Karpas-422 (cell line): Measurements from ENCODE around the gene BAK1. TPM values are rescaled to one million over a fixed set of nuclear protein-coding genes. Genes with fewer than 3 reads are reported as not detected.

Source experiments
- DNase-seq: peaks from one replicate; pipeline ENCODE4 v3.0.0-alpha.2; 2015
- H2AFZ ChIP-seq: fragments of 200-600 bp; sonication (generic); 2 replicates; pipeline ENCODE4 v1.6.1; 2014; ENCODE audit warnings: antibody characterized with exemption, low read length, mixed read lengths
- H3K27ac ChIP-seq: fragments of 200-600 bp; sonication (generic); 2 replicates; pipeline ENCODE4 v1.5.1; 2014; ENCODE audit warnings: mild to moderate bottlenecking, low read length, moderate library complexity
- H3K27me3 ChIP-seq: fragments of 200-600 bp; sonication (generic); 2 replicates; pipeline ENCODE4 v1.6.1; 2014; ENCODE audit warnings: low read length, mixed read lengths
- H3K36me3 ChIP-seq: fragments of 200-600 bp; sonication (generic); 2 replicates; pipeline ENCODE4 v1.6.1; 2014; ENCODE audit warnings: low read length, mixed read lengths; ENCODE audit not compliant: insufficient read depth
- H3K4me1 ChIP-seq: fragments of 200-600 bp; sonication (generic); 2 replicates; pipeline ENCODE4 v1.6.1; 2014; ENCODE audit warnings: mild to moderate bottlenecking, low read length, mixed read lengths
- H3K4me2 ChIP-seq: fragments of 200-600 bp; sonication (generic); 2 replicates; pipeline ENCODE4 v1.6.1; 2014; ENCODE audit warnings: low read length, low read depth, mild to moderate bottlenecking; ENCODE audit not compliant: poor library complexity, severe bottlenecking
- H3K4me3 ChIP-seq: fragments of 200-600 bp; sonication (generic); 2 replicates; pipeline ENCODE4 v1.5.1; 2014; ENCODE audit warnings: mild to moderate bottlenecking, antibody characterized with exemption, low read length, mixed read lengths
- H3K79me2 ChIP-seq: fragments of 200-600 bp; sonication (generic); 2 replicates; pipeline ENCODE4 v1.6.1; 2014; ENCODE audit warnings: mild to moderate bottlenecking, low read length, mixed read lengths
- H3K9ac ChIP-seq: fragments of 200-600 bp; sonication (generic); 2 replicates; pipeline ENCODE4 v1.6.0; 2014; ENCODE audit warnings: low read length
- H3K9me2 ChIP-seq: fragments of 200-600 bp; sonication (generic), shearing (Covaris generic); replicated peaks from 2 replicates; pipeline ENCODE4 v1.6.0; 2014; ENCODE audit warnings: mild to moderate bottlenecking, low read length, moderate library complexity; ENCODE audit not compliant: insufficient read depth
- H3K9me3 ChIP-seq: fragments of 300-700, 200-600 bp; sonication (generic); 2 replicates; pipeline ENCODE4 v1.6.1; 2014; ENCODE audit warnings: low read length, mixed read lengths
- H4K20me1 ChIP-seq: fragments of 200-600 bp; sonication (generic); 2 replicates; pipeline ENCODE4 v1.6.1; 2014; ENCODE audit warnings: mild to moderate bottlenecking, antibody characterized with exemption, low read length, low read depth; ENCODE audit not compliant: insufficient read depth
- total RNA-seq: library from RNA; depleted of rRNA; stranded (reverse); fragments of >200 nt; shearing (Covaris generic); gene quantifications from 2 replicates; pipeline ENCODE4 v1.2.3, GENCODE V29; 2014; ENCODE audit warnings: low replicate concordance

The BAK1 gene
- total RNA-seq, 1 experiment from 2014 or later = 9.9 TPM

DNA sequence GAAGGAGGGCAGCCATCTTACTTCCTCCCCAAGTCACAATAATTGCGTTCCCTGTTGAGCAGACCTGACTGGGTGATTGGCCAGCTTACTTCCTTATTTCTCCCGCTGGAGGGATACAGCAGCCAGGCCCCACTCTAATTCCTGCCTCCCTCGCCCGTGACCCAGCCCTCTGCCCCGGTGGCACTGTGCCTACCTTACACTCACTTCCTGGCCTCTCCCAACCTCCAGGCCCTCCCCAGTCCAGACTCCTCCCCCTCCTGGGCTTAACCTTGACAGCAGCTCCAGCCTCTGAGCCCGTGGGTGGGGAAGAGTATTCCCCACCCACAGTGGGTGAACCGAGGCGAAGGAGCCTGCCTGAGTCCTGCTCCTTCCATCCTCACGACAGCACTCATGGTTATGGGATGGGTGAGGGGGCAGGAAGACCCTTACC lies 3.0 kb downstream of the BAK1 start:
- Histone ChIP-seq H3K4me1 (peaks cover 16% of the 10 kb centered on the region), H3K27me3 (no peaks in the 10 kb centered on the region), H3K36me3 (peaks cover 8% of the 10 kb centered on the region; the same call in 1 of the 2 replicates), H3K4me3 (no peak overlapping the region), H3K9me3 (no peaks in the 10 kb centered on the region), H3K9ac (no peak overlapping the region), H3K27ac (no peak overlapping the region), H4K20me1 (peaks cover 9% of the 10 kb centered on the region; the same call in 1 of the 2 replicates), H3K79me2 (peaks cover 31% of the 10 kb centered on the region), H3K4me2 (no peak overlapping the region), H3K9me2 (no peaks in the 10 kb centered on the region), H2AFZ (no peak overlapping the region)
- DNase-seq = no peak

DNA sequence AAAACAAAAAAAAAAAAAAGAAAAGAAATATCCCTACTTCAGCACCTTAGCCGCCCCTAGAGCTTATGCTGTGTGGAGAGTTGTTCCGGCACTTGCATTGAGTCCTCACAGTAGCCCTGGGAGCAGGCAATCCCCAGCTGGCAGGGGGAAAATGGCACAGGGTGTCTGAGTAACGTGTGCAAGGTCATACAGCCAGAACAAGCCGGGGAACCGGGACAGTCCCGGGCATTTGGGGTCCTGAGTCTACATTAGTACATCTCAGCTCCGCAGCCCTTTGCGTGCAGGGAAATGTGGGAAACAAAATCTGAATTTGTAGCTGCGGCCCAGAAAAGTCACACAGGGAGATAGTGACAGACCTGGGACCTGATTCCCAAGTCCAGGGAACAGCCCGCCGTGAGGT lies 3.4 kb downstream of the BAK1 start:
- Histone ChIP-seq H3K4me2 (no peak overlapping the region), H4K20me1 (peaks cover 9% of the 10 kb centered on the region; the same call in 1 of the 2 replicates), H3K79me2 (peaks cover 31% of the 10 kb centered on the region), H3K4me3 (no peak overlapping the region), H3K27ac (no peak overlapping the region), H3K4me1 (peaks cover 20% of the 10 kb centered on the region), H2AFZ (no peak overlapping the region), H3K9ac (no peak overlapping the region), H3K36me3 (peaks cover 8% of the 10 kb centered on the region; the same call in 1 of the 2 replicates), H3K9me3 (no peaks in the 10 kb centered on the region), H3K27me3 (no peaks in the 10 kb centered on the region), H3K9me2 (no peaks in the 10 kb centered on the region)
- no peak for DNase-seq

DNA sequence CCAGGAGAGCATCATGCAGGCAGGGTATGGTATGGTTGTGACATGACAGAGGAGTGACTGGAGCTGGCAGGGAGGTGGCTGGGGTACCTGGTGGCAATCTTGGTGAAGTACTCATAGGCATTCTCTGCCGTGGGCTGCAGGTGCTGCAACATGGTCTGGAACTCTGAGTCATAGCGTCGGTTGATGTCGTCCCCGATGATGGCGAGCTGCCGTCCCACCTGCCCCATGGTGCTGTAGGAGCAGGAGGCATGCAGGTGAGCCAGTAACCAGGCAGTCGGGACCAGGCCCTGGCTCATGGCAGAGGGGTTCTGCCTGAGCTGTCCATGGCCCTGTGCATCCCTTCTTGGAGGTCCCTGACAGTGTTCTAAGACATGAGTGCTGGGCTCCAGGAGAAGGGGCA lies 4.9 kb downstream of the BAK1 start:
- Histone ChIP-seq H3K9me3 (no peaks in the 10 kb centered on the region), H2AFZ (no peak overlapping the region), H3K9ac (no peak overlapping the region), H3K27ac (no peak overlapping the region), H3K36me3 (peaks cover 8% of the 10 kb centered on the region; the same call in 1 of the 2 replicates), H3K27me3 (no peaks in the 10 kb centered on the region), H4K20me1 (peaks cover 9% of the 10 kb centered on the region; the same call in 1 of the 2 replicates), H3K4me3 (no peak overlapping the region), H3K4me1 (peaks cover 28% of the 10 kb centered on the region), H3K9me2 (no peaks in the 10 kb centered on the region), H3K79me2 (peaks cover 31% of the 10 kb centered on the region), H3K4me2 (no peak overlapping the region)
- no peak for DNase-seq

DNA sequence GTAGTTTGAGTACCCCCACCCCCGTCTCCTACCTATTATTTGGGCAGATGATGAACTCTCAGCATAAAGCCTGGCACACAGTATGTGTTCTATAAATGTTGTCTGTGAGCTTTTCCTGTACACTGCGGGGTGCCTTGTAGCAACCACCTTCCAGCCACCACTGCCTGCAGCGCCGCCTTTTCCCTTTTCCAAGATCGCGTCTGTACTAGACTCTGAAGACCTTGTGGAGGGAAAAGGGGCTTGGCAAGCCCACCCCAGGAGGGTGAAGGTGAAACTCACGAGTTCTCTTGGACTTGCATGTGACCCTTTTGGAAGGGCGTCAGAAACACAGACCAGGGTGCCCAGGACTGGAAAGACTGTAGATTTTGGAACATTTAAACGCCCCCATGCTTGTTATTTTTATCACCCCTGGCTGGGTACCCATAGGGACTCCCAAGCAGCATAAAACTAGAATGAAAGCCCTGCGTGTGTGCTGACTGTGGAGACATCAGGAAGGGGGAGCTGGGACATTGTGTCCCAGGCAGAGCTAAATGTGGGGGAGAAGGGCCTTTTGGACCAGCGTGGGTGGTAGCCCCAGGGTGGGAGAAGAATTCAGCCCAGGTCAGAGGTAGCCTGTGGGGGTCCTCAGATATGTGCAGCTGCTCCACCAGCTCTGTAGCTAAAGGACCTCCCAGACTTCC lies 8.3 kb downstream of the BAK1 start:
- H4K20me1 ChIP-seq = no peaks in the 10 kb centered on the region
- 0 out of 2 replicates have a peak, but pooled peaks cover 2% of the 10 kb centered on the region for H3K79me2 ChIP-seq
- H3K9me2 ChIP-seq = no peaks in the 10 kb centered on the region
- H3K36me3 ChIP-seq = peaks cover 8% of the 10 kb centered on the region; the same call in 1 of the 2 replicates
- no peak for DNase-seq
- H3K4me2 ChIP-seq = peak overlapping the region; percentile 82
- peak overlapping the region; percentile 87; the same call in 1 of the 2 replicates for H2AFZ ChIP-seq
- H3K9ac ChIP-seq = peak overlapping the region; percentile 69
- H3K4me1 ChIP-seq = peaks cover 18% of the 10 kb centered on the region
- H3K9me3 ChIP-seq = no peaks in the 10 kb centered on the region
- no peaks in the 10 kb centered on the region for H3K27me3 ChIP-seq
- H3K27ac ChIP-seq = 0 out of 2 replicates have a peak overlapping the region, but pooled peaks have one; percentile 72
- H3K4me3 ChIP-seq = peak overlapping the region; percentile 68

DNA sequence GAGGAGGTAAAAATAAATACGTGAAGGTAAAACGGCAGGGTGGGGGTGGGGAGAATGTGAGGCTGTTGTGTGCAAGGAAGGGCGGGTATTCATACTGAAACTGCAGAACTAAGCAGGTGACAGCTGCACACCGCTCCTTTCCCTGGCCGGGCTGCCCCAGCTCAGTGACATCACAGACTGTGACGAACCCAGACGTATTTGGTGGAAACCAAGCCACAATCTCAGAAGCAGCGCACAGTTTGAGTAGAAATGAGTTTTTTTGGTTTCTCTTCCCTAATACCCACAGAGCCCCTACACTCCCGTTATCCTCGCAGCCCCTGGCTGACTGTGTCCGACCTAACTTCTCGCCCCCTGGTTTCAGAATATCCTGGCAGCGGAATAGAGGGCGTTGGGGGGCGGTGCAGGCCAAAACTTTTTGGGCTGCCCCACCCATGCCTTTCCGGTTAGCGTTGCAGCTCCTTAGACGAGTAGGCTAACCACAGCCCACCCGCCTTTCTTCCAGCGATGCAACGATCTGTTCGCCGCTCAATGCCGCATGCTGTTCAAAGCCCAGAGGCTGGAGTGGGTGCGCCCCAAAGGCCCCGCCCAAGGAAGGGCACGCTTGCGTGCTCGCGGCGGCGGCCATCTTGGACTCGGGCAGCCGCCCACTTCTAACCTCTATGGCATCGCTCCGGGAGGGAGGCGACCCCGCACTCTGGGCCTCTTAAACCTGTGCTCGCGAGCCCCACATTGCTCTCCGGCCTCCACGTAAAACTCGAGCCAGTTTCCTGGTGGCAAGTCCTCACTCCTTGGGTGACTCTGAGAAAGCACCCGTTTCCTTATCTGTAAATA lies 9.1 kb downstream of the BAK1 start:
- Histone ChIP-seq H3K36me3 (0 out of 2 replicates have a peak, but pooled peaks cover 8% of the 10 kb centered on the region), H3K9me3 (no peaks in the 10 kb centered on the region), H3K4me3 (peak overlapping the region; percentile 68), H3K27me3 (no peaks in the 10 kb centered on the region), H2AFZ (peak overlapping the region; percentile 87), H3K9me2 (no peaks in the 10 kb centered on the region), H3K9ac (peak overlapping the region; percentile 69), H4K20me1 (no peaks in the 10 kb centered on the region), H3K79me2 (no peaks in the 10 kb centered on the region), H3K4me1 (peaks cover 18% of the 10 kb centered on the region), H3K4me2 (peak overlapping the region; percentile 82), H3K27ac (peak overlapping the region; percentile 72)
- peak; percentile 93 for DNase-seq

DNA sequence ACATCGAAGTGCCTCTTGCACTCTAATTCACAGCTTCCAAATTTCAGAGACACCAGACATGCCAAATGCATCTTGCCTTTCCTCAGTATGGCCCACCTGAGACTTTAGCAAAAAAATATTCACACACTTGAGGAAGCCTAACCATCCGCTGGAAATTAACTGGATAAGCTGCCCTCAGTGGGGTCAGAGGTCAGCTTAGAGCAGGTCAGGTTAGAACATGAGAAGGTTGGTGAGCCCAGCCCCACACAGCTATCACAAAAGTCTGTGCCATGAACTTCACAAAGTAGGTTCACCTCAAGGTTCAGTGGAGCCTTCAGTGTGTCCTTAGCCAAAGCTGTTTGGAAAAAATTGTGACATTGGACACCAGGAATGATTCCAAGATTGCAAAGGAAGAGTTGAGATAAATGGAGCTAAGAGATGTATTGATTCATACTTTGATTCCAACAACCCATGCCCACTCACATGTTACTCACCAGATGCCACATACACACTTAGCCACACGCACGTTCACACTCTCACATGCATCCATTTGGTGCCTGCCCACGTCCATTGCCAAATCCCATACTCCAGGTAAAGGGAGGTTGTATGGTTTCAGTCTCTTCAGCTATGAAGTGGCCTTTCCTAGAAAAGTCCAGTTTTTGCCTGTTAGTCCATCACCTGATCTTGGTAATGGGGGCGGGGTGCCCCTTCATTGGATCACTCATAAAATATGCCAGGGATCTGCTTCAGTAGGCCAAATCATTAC lies 11.1 kb downstream of the BAK1 start:
- no peaks in the 10 kb centered on the region for H3K9me2 ChIP-seq
- H3K27me3 ChIP-seq = no peaks in the 10 kb centered on the region
- H3K4me3 ChIP-seq = no peak overlapping the region
- H3K4me2 ChIP-seq = no peak overlapping the region
- H3K36me3 ChIP-seq = no peaks in the 10 kb centered on the region
- H2AFZ ChIP-seq = no peak overlapping the region
- H3K27ac ChIP-seq = no peak overlapping the region
- H4K20me1 ChIP-seq = no peaks in the 10 kb centered on the region
- no peaks in the 10 kb centered on the region for H3K9me3 ChIP-seq
- no peak for DNase-seq
- no peak overlapping the region for H3K9ac ChIP-seq
- peaks cover 18% of the 10 kb centered on the region for H3K4me1 ChIP-seq
- H3K79me2 ChIP-seq = no peaks in the 10 kb centered on the region

DNA sequence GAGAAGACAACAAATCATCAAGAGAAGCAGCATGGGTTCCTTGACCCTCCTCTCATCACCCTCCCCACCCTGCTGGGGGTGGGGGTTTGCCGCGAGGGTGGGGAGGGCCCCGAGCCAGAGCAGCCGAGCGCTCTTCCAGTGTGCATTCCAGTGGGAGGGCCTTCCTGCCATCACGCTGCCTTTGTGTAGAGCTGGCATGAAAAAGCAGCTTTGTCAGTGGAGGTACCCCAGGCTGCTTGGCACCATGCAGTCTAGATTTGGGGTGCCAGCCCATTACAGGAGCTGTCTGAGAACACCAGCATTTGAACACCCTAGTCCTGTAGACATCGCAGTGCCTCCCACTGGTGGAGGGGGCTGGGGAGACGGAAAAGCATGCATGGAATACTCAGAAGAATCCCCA lies 12.2 kb downstream of the BAK1 start:
- no peak overlapping the region for H3K4me2 ChIP-seq
- no peak overlapping the region for H3K9ac ChIP-seq
- H3K4me1 ChIP-seq = peaks cover 18% of the 10 kb centered on the region
- no peak overlapping the region for H2AFZ ChIP-seq
- H3K27ac ChIP-seq = no peak overlapping the region
- no peaks in the 10 kb centered on the region for H3K27me3 ChIP-seq
- H3K9me3 ChIP-seq = no peaks in the 10 kb centered on the region
- H3K4me3 ChIP-seq = no peak overlapping the region
- H3K79me2 ChIP-seq = no peaks in the 10 kb centered on the region
- DNase-seq = no peak
- no peaks in the 10 kb centered on the region for H3K36me3 ChIP-seq
- no peaks in the 10 kb centered on the region for H4K20me1 ChIP-seq
- H3K9me2 ChIP-seq = no peaks in the 10 kb centered on the region
